Endodermal cell (in vitro differentiated cells): Measurements from ENCODE around the gene CELF1. TPM values are rescaled to one million over a fixed set of nuclear protein-coding genes. Genes with fewer than 3 reads are reported as not detected.

Source experiments
- DNase-seq: peaks from one replicate; pipeline ENCODE4 v3.0.0-alpha.2; 2017
- H3K27ac ChIP-seq: 2 replicates; pipeline ENCODE4 v1.5.1; 2013; ENCODE audit warnings: mild to moderate bottlenecking, low read depth, low read length, moderate library complexity
- H3K27me3 ChIP-seq: 2 replicates; pipeline ENCODE4 v1.6.1; 2013; ENCODE audit warnings: mild to moderate bottlenecking, low read length, moderate library complexity; ENCODE audit not compliant: insufficient read depth, control insufficient read depth, poor library complexity, severe bottlenecking
- H3K36me3 ChIP-seq: 2 replicates; pipeline ENCODE4 v1.7.0; 2013; ENCODE audit warnings: mild to moderate bottlenecking, low read length, moderate library complexity; ENCODE audit not compliant: control insufficient read depth, insufficient read depth
- H3K4me1 ChIP-seq: one replicate; pipeline ENCODE4 v1.7.0; 2013; ENCODE audit warnings: low read length; ENCODE audit not compliant: control insufficient read depth, insufficient read depth
- H3K4me3 ChIP-seq: 2 replicates; pipeline ENCODE4 v1.5.1; 2013; ENCODE audit warnings: mild to moderate bottlenecking, low read length, moderate library complexity
- H3K9ac ChIP-seq: 2 replicates; pipeline ENCODE4 v1.6.1; 2013; ENCODE audit warnings: mild to moderate bottlenecking, low read length, moderate library complexity; ENCODE audit not compliant: poor library complexity, severe bottlenecking; ENCODE audit errors: extremely low read depth
- H3K9me3 ChIP-seq: 2 replicates; pipeline ENCODE4 v1.6.1; 2013; ENCODE audit warnings: mild to moderate bottlenecking, low read length, moderate library complexity; ENCODE audit not compliant: control insufficient read depth
- H3K27ac Mint-ChIP-seq: 2 replicates; pipeline ENCODE4 v1.8.0; 2020; ENCODE audit warnings: mixed read lengths
- H3K27me3 Mint-ChIP-seq: 2 replicates; pipeline ENCODE4 v1.8.0; 2021; ENCODE audit warnings: mild to moderate bottlenecking, mixed read lengths; ENCODE audit not compliant: insufficient read depth
- H3K36me3 Mint-ChIP-seq: 2 replicates; pipeline ENCODE4 v1.8.0; 2020; ENCODE audit warnings: low read depth, mixed read lengths
- H3K4me1 Mint-ChIP-seq: 2 replicates; pipeline ENCODE4 v1.8.0; 2020; ENCODE audit warnings: mixed read lengths
- H3K4me3 Mint-ChIP-seq: 2 replicates; pipeline ENCODE4 v1.8.0; 2020; ENCODE audit warnings: mild to moderate bottlenecking, moderate library complexity, mixed read lengths
- H3K9me3 Mint-ChIP-seq: 2 replicates; pipeline ENCODE4 v1.8.0; 2020; ENCODE audit warnings: mild to moderate bottlenecking, mixed read lengths
- WGBS, 2 experiments: methylation state at CpG; one replicate each; pipeline versions ENCODE4 v1.1.5 to v1.1.7; 2013; ENCODE audit warnings: missing lambda C conversion rate in 2 of 2, mixed read lengths in 1 of 2; ENCODE audit not compliant: insufficient coverage in 1 of 2, insufficient read length in 1 of 2; 5-methylcytosine and 5-hydroxymethylcytosine counted together
- total RNA-seq, 2 donors: library from RNA; stranded (reverse); fragmentation: NEBNext Ultra II Directional in 1 of 2; extraction: Animal tissue kit (Norgen Biotek cat#: 25700) in 1 of 2; gene quantifications; 2 replicates in 1 of 2; 3 replicates in 1 of 2; pipeline ENCODE4 v1.2.1, GENCODE V29; 2021
- TF ChIP-seq, protein P1 (sequence below): fragments of 200-600 bp; sonication (generic); conservative IDR thresholded peaks from 2 replicates; pipeline ENCODE4 v1.5.0; 2021; ENCODE audit warnings: antibody characterized with exemption, mild to moderate bottlenecking

Gene CELF1
- total RNA-seq, 2 donors from 2014 or later, result 202 to 205 TPM

DNA sequence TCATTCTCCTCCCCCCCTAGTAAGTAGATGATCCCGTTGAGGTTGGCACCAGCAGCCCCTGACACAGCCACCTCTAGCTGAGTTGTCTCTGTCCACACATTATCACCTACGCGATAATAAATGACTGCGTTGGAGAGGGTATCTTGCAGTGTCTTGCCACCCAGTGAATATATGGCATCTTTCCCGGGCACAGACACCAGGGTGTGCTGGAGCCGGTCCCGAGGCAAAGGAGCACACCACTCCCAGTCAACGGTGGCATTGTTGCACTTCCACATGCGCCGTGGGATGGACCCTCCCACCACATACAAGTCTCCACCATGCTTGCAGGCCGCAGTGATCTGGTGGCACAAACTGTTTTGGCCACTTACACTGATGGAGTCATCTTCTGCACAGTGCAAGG is 20.4 kb upstream of the CELF1 start:
- 94 to 97% methylated on average over 10 to 11 of the region's 11 CpGs for WGBS, 2 experiments
- H3K36me3 Mint-ChIP-seq, result peaks cover 65% of the 10 kb centered on the region

DNA sequence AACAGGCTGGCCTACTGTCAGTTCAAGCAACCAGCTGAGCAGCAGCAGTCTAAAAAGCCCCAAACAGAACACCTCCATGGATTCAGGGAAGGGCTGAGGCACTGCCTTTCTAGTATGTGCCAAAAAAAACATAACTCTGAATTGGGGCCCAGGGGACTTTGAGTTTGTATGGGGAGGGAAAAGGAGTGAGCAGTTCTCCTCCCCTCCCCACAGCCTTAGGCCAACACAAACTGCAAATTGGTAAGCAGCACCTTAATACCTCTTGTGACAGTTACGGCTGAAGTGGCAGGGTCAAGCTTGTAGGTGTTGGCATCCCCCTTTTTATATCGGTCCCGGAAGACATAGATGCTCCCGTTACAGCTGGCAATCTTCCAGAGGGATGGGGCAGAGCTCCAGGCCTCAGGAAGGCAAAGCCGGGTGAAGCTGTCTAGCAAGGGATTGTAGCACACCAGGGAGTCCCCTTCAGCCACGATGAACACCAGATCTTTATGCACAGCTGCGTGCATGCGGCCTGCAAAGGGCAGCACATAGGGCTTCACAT is 19.9 kb upstream of the CELF1 start:
- peaks cover 81% of the 10 kb centered on the region for H3K36me3 ChIP-seq

More for the DNA sequence above, 20.4 kb upstream of the CELF1 start:
- Histone ChIP-seq H3K9ac (no peak overlapping the region), H3K4me3 (no peak overlapping the region), H3K9me3 (no peaks in the 10 kb centered on the region), H3K27me3 (no peaks in the 10 kb centered on the region), H3K36me3 (peaks cover 81% of the 10 kb centered on the region), H3K4me1 (peaks cover 4% of the 10 kb centered on the region), H3K27ac (no peak overlapping the region)
- H3K4me1 Mint-ChIP-seq, result peaks cover 4% of the 10 kb centered on the region
- no peaks in the 10 kb centered on the region for H3K27me3 Mint-ChIP-seq
- no peak overlapping the region for H3K4me3 Mint-ChIP-seq
- DNase-seq, result no peak
- H3K9me3 Mint-ChIP-seq, result no peaks in the 10 kb centered on the region
- no peak overlapping the region for H3K27ac Mint-ChIP-seq
- TF ChIP-seq, protein P1, sequence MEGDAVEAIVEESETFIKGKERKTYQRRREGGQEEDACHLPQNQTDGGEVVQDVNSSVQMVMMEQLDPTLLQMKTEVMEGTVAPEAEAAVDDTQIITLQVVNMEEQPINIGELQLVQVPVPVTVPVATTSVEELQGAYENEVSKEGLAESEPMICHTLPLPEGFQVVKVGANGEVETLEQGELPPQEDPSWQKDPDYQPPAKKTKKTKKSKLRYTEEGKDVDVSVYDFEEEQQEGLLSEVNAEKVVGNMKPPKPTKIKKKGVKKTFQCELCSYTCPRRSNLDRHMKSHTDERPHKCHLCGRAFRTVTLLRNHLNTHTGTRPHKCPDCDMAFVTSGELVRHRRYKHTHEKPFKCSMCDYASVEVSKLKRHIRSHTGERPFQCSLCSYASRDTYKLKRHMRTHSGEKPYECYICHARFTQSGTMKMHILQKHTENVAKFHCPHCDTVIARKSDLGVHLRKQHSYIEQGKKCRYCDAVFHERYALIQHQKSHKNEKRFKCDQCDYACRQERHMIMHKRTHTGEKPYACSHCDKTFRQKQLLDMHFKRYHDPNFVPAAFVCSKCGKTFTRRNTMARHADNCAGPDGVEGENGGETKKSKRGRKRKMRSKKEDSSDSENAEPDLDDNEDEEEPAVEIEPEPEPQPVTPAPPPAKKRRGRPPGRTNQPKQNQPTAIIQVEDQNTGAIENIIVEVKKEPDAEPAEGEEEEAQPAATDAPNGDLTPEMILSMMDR, result no peak

DNA sequence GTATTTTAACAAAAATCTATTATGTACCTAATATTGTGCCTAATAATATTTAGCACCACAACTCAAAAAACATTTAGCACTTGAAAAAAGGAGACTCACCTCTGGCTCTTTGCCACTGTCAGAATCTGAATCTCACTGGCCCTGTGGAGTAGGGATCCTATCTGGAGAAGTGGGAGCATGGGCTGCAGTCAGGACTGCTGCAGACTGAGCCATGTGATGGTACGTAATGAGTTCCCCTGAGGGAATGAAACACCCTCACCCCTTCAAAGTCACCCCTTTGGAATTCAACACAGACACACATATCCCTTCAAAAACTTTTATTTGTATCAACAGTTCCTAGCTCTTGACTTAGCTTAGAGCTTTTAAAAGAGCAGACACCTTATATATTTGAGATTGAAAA is 19.0 kb upstream of the CELF1 start:
- Histone ChIP-seq H3K36me3 (peaks cover 78% of the 10 kb centered on the region), H3K27ac (no peak overlapping the region), H3K4me1 (no peaks in the 10 kb centered on the region), H3K9me3 (no peaks in the 10 kb centered on the region), H3K9ac (no peak overlapping the region), H3K27me3 (no peaks in the 10 kb centered on the region), H3K4me3 (no peak overlapping the region)
- Mint-ChIP-seq H3K27ac (no peak overlapping the region), H3K9me3 (no peaks in the 10 kb centered on the region), H3K27me3 (no peaks in the 10 kb centered on the region), H3K4me3 (no peak overlapping the region), H3K4me1 (no peaks in the 10 kb centered on the region), H3K36me3 (peaks cover 63% of the 10 kb centered on the region)
- no peak for DNase-seq
- TF ChIP-seq, protein P1, result no peak
- 86 to 100% methylated on average over 1 of the region's 1 CpG for WGBS, 2 experiments

More for the DNA sequence above, 19.9 kb upstream of the CELF1 start:
- Histone ChIP-seq H3K27me3 (no peaks in the 10 kb centered on the region), H3K4me3 (no peak overlapping the region), H3K4me1 (peaks cover under 1% of the 10 kb centered on the region), H3K9me3 (no peaks in the 10 kb centered on the region), H3K27ac (no peak overlapping the region), H3K9ac (no peak overlapping the region)
- Mint-ChIP-seq H3K9me3 (no peaks in the 10 kb centered on the region), H3K36me3 (peaks cover 68% of the 10 kb centered on the region), H3K4me3 (no peak overlapping the region), H3K27ac (no peak overlapping the region), H3K4me1 (peaks cover 1% of the 10 kb centered on the region), H3K27me3 (no peaks in the 10 kb centered on the region)
- TF ChIP-seq, protein P1, result no peak
- 88 to 97% methylated on average over 8 of the region's 8 CpGs for WGBS, 2 experiments
- DNase-seq, result no peak
